PC-9 (cell line): ENCODE data around the gene CRADD. TPM values are rescaled to one million over a fixed set of nuclear protein-coding genes. Genes with fewer than 3 reads are reported as not detected.
"Not testable (repeated sequence)": the region's sequence is repeated elsewhere in the genome, so short reads cannot be mapped to it uniquely, and the experiment has no call there.

Experiments used
- BruUV-seq: library from RNA; stranded (reverse); fragments of 400-500 nt; replicated peaks from 2 replicates; lab custom pipeline; 2021; lab: Mats Ljungman, UMichigan
- CTCF ChIA-PET: fragments of 300-600 bp; sonication (Branson Sonifier 250); formaldehyde crosslinking; loops from one replicate; lab custom pipeline; 2022; ENCODE audit warnings: antibody characterized with exemption; lab: Charles Lee
- POLR2A ChIA-PET: fragments of 300-600 bp; sonication (Branson Sonifier 250); formaldehyde crosslinking; loops from one replicate; lab custom pipeline; 2022; ENCODE audit warnings: antibody characterized with exemption; ENCODE audit not compliant: unreplicated experiment; lab: Charles Lee
- DNase-seq, 2 experiments: peaks; one replicate each; pipeline versions ENCODE4 v3.0.0 to v3.0.0-alpha.2; 2015 to 2022; ENCODE audit warnings: mixed read lengths in 1 of 2
- H2AFZ ChIP-seq: fragments of 200-600 bp; sonication (generic); 2 replicates; pipeline ENCODE4 v1.8.1; 2017; ENCODE audit warnings: antibody characterized with exemption
- H3F3A ChIP-seq: fragments of 200-600 bp; sonication (generic); 2 replicates; pipeline ENCODE4 v1.8.1; 2017; ENCODE audit warnings: antibody characterized with exemption, mild to moderate bottlenecking, low read depth; ENCODE audit not compliant: insufficient read depth
- H3K27ac ChIP-seq: fragments of 200-600 bp; sonication (generic); 2 replicates; pipeline ENCODE4 v1.6.1; 2016; ENCODE audit warnings: mixed run types
- H3K27me3 ChIP-seq: fragments of 200-600 bp; sonication (generic); 2 replicates; pipeline ENCODE4 v1.6.1; 2016; ENCODE audit warnings: low read depth, mixed run types; ENCODE audit not compliant: insufficient read depth
- H3K36me3 ChIP-seq: fragments of 200-600 bp; sonication (generic); 2 replicates; pipeline ENCODE4 v1.6.1; 2016; ENCODE audit warnings: low read depth, mixed run types
- H3K4me1 ChIP-seq: fragments of 200-600 bp; sonication (generic); replicated peaks from 2 replicates; pipeline ENCODE4 v1.6.1; 2016; ENCODE audit warnings: mixed run types; ENCODE audit not compliant: insufficient read depth
- H3K4me2 ChIP-seq: fragments of 200-600 bp; sonication (generic); 2 replicates; pipeline ENCODE4 v1.6.1; 2017; ENCODE audit warnings: mixed run types
- H3K4me3 ChIP-seq: fragments of 200-600 bp; sonication (generic); 2 replicates; pipeline ENCODE4 v1.6.1; 2016; ENCODE audit warnings: mixed run types
- H3K79me2 ChIP-seq: fragments of 200-600 bp; sonication (generic); 2 replicates; pipeline ENCODE4 v1.6.1; 2017; ENCODE audit warnings: low read depth, mixed run types
- H3K9me2 ChIP-seq: fragments of 200-600 bp; sonication (generic); 2 replicates; pipeline ENCODE4 v1.8.1; 2017; ENCODE audit warnings: mild to moderate bottlenecking; ENCODE audit not compliant: insufficient read depth
- H3K9me3 ChIP-seq: fragments of 200-600 bp; sonication (generic); 2 replicates; pipeline ENCODE4 v1.8.1; 2016; ENCODE audit warnings: low read depth; ENCODE audit not compliant: insufficient read depth
- H4K20me1 ChIP-seq: fragments of 200-600 bp; sonication (generic); 2 replicates; pipeline ENCODE4 v1.8.1; 2017; ENCODE audit not compliant: insufficient read depth
- CTCF ChIP-seq: fragments of 200-600 bp; sonication (generic); conservative IDR thresholded peaks from 2 replicates; pipeline ENCODE4 v1.6.1; 2017; ENCODE audit warnings: mixed run types, antibody characterized with exemption, mild to moderate bottlenecking, moderate library complexity
- EZH2 ChIP-seq: fragments of 200-600 bp; sonication (generic); IDR thresholded peaks from 2 replicates; pipeline ENCODE4 v1.8.0; 2017; ENCODE audit warnings: antibody characterized with exemption, low read depth
- intact Hi-C: fragments of 100-400 bp; cut with micrococcal nuclease; formaldehyde crosslinking; loops from one replicate; pipeline ENCODE4 v1.10.0; 2022; ENCODE audit not compliant: unreplicated experiment
- total RNA-seq: library from RNA; stranded (reverse); gene quantifications from 2 replicates; pipeline ENCODE4 v1.2.3, GENCODE V29; 2021

CRADD gene
- total RNA-seq, 1 experiment from 2014 or later, result 7.6 TPM

GRCh38 chr12:93709386-93709785 is 32.2 kb downstream of the CRADD start:
- no peak for TF ChIP-seq CTCF
- TF ChIP-seq EZH2, result no peak
- Histone ChIP-seq H3K4me2 (no peak overlapping the region), H3F3A (no peaks in the 10 kb centered on the region), H3K79me2 (no peaks in the 10 kb centered on the region), H3K9me3 (peaks cover 5% of the 10 kb centered on the region; the same call in 1 of the 2 replicates), H3K4me1 (peaks cover 10% of the 10 kb centered on the region; the same call in 1 of the 2 replicates), H3K4me3 (no peak overlapping the region), H3K27me3 (no peaks in the 10 kb centered on the region), H2AFZ (no peak overlapping the region), H3K9me2 (no peaks in the 10 kb centered on the region; the same call in 1 of the 2 replicates), H3K27ac (no peak overlapping the region), H3K36me3 (no peaks in the 10 kb centered on the region), H4K20me1 (no peaks in the 10 kb centered on the region)
- ChIA-PET POLR2A (no interaction called here), CTCF (no interaction called here)
- no TSS peak for BruUV-seq
- DNase-seq, result no peak
- intact Hi-C loops, result no loop called here

GRCh38 chr12:93710574-93710926 is 33.4 kb downstream of the CRADD start:
- H3K4me3 ChIP-seq, result no peak overlapping the region
- CTCF ChIA-PET, result interaction anchor here (0.7 kb wide), 1 partner anchor 195 kb away, joined by 14 read pairs; no protein-coding TSS in a partner anchor
- no peaks in the 10 kb centered on the region for H3F3A ChIP-seq
- TF ChIP-seq EZH2 (no peak), CTCF (no peak)
- intact Hi-C loops, result no loop called here
- peaks cover 10% of the 10 kb centered on the region; the same call in 1 of the 2 replicates for H3K4me1 ChIP-seq
- peaks cover 5% of the 10 kb centered on the region; the same call in 1 of the 2 replicates for H3K9me3 ChIP-seq
- no peaks in the 10 kb centered on the region for H3K36me3 ChIP-seq
- H3K9me2 ChIP-seq, result no peaks in the 10 kb centered on the region; the same call in 1 of the 2 replicates
- no peaks in the 10 kb centered on the region for H3K79me2 ChIP-seq
- H3K27me3 ChIP-seq, result no peaks in the 10 kb centered on the region
- H4K20me1 ChIP-seq, result no peaks in the 10 kb centered on the region
- DNase-seq, result no peak
- no TSS peak for BruUV-seq
- H3K4me2 ChIP-seq, result no peak overlapping the region
- no peak overlapping the region for H2AFZ ChIP-seq
- POLR2A ChIA-PET, result no interaction called here
- H3K27ac ChIP-seq, result no peak overlapping the region

- H3K36me3 ChIP-seq, BruUV-seq, intact Hi-C loops, H3F3A ChIP-seq, H2AFZ ChIP-seq, H3K27me3 ChIP-seq, H3K4me3 ChIP-seq, H3K9me2 ChIP-seq, H3K4me2 ChIP-seq, H4K20me1 ChIP-seq, H3K27ac ChIP-seq, H3K9me3 ChIP-seq, DNase-seq, H3K79me2 ChIP-seq, POLR2A ChIA-PET, CTCF ChIA-PET: not testable (repeated sequence)
- peaks cover 10% of the 10 kb centered on the region; the same call in 1 of the 2 replicates for H3K4me1 ChIP-seq
Observed at GRCh38 chr12:93711502-93711901, 34.3 kb downstream of the CRADD start.

- H3K4me2 ChIP-seq, result no peak overlapping the region
- H3K27me3 ChIP-seq, result no peaks in the 10 kb centered on the region
- H3K4me3 ChIP-seq, result no peak overlapping the region
- H3K79me2 ChIP-seq, result no peaks in the 10 kb centered on the region
- H4K20me1 ChIP-seq, result no peaks in the 10 kb centered on the region
- peaks cover 9% of the 10 kb centered on the region; the same call in 1 of the 2 replicates for H3K4me1 ChIP-seq
- ChIA-PET POLR2A (no interaction called here), CTCF (no interaction called here)
- peaks cover 5% of the 10 kb centered on the region; the same call in 1 of the 2 replicates for H3K9me3 ChIP-seq
- H3F3A ChIP-seq, result no peaks in the 10 kb centered on the region
- intact Hi-C loops, result no loop called here
- H3K9me2 ChIP-seq, result no peaks in the 10 kb centered on the region; the same call in 1 of the 2 replicates
- no peak for DNase-seq
- H2AFZ ChIP-seq, result no peak overlapping the region
- H3K27ac ChIP-seq, result no peak overlapping the region
- BruUV-seq, result no TSS peak
- TF ChIP-seq CTCF (no peak), EZH2 (no peak)
- H3K36me3 ChIP-seq, result no peaks in the 10 kb centered on the region
Observed at GRCh38 chr12:93712200-93712599, 35.0 kb downstream of the CRADD start.
